A673 (cell line): ENCODE results near the gene ETFB.

Experiments
- EZH2 ChIP-seq: fragments of 200-600 bp; sonication (generic); IDR thresholded peaks from 2 replicates; pipeline ENCODE4 v1.6.1; 2017; ENCODE audit warnings: borderline replicate concordance, low read depth, mild to moderate bottlenecking, mixed read lengths, antibody characterized with exemption, low read length; ENCODE audit not compliant: poor library complexity, severe bottlenecking
- TF ChIP-seq, protein P1 (sequence below): fragments of 300-800, 200-600 bp; sonication (generic); conservative IDR thresholded peaks from 2 replicates; pipeline ENCODE4 v1.5.1; 2017; ENCODE audit warnings: low read depth, mild to moderate bottlenecking, antibody characterized with exemption, low read length, moderate library complexity, mixed read lengths

DNA sequence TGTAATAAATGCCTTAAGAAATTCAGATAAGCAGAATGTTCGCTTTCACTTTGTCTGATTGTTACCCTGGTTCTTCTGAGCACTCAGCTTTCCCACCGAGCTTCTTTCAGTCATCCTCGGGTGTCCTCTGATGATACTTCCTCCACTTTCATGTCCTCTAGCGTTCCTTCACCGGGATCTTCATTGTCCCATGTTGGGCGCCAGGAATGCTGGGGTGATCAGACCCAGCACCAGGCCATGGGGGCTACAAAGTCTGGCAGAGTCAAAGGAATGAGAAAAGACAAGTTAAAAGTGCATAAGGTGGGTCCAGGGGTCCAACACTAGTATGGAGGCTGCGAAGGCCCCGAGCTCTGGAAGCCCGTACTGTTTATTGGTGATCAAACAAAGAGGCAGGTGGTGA, 35.9 kb upstream of the ETFB start:
- TF ChIP-seq, protein P1, sequence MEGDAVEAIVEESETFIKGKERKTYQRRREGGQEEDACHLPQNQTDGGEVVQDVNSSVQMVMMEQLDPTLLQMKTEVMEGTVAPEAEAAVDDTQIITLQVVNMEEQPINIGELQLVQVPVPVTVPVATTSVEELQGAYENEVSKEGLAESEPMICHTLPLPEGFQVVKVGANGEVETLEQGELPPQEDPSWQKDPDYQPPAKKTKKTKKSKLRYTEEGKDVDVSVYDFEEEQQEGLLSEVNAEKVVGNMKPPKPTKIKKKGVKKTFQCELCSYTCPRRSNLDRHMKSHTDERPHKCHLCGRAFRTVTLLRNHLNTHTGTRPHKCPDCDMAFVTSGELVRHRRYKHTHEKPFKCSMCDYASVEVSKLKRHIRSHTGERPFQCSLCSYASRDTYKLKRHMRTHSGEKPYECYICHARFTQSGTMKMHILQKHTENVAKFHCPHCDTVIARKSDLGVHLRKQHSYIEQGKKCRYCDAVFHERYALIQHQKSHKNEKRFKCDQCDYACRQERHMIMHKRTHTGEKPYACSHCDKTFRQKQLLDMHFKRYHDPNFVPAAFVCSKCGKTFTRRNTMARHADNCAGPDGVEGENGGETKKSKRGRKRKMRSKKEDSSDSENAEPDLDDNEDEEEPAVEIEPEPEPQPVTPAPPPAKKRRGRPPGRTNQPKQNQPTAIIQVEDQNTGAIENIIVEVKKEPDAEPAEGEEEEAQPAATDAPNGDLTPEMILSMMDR = no peak
- TF ChIP-seq EZH2 = no peak
